Fibroblast of pulmonary artery (primary cell): ENCODE results near the gene FYCO1.

Source experiments
- DNase-seq: peaks from one replicate; pipeline ENCODE4 v3.0.0-alpha.2; 2010; ENCODE audit warnings: low read depth
- H3K4me3 ChIP-seq: replicated peaks from 2 replicates; pipeline ENCODE4 v1.5.1; 2011; ENCODE audit warnings: low read depth, mild to moderate bottlenecking, control low read depth, low read length, moderate library complexity
- CTCF ChIP-seq: IDR thresholded peaks from 2 replicates; pipeline ENCODE4 v1.5.1; 2011; ENCODE audit warnings: mild to moderate bottlenecking, control low read depth, low read length, inconsistent platforms; ENCODE audit errors: missing control alignments

Gene FYCO1

GRCh38 chr3:45904931-45905330 lies 90.7 kb downstream of the FYCO1 start:
- no peak for TF ChIP-seq CTCF
- no peak overlapping the region for H3K4me3 ChIP-seq
- no peak for DNase-seq

- DNase-seq, result peak; percentile 32
- H3K4me3 ChIP-seq, result no peak overlapping the region
- no peak for TF ChIP-seq CTCF
These were observed 98.7 kb downstream of the FYCO1 start for GRCh38 chr3:45896956-45897355.

- no peak for DNase-seq
- H3K4me3 ChIP-seq, result no peak overlapping the region
- no peak for TF ChIP-seq CTCF
These were observed 99.7 kb downstream of the FYCO1 start for GRCh38 chr3:45895686-45896468.

GRCh38 chr3:45894015-45894414 lies 101.6 kb downstream of the FYCO1 start:
- no peak for DNase-seq
- no peak overlapping the region for H3K4me3 ChIP-seq
- TF ChIP-seq CTCF, result no peak

- no peak overlapping the region for H3K4me3 ChIP-seq
- DNase-seq, result no peak
- no peak for TF ChIP-seq CTCF
These were observed 103.5 kb downstream of the FYCO1 start for GRCh38 chr3:45892161-45892560.

- no peak for TF ChIP-seq CTCF
- DNase-seq, result no peak
- no peak overlapping the region for H3K4me3 ChIP-seq
These were observed 105.2 kb downstream of the FYCO1 start for GRCh38 chr3:45890405-45890804.

GRCh38 chr3:45889337-45889736 lies 106.3 kb downstream of the FYCO1 start:
- DNase-seq, result no peak
- H3K4me3 ChIP-seq, result no peak overlapping the region
- no peak for TF ChIP-seq CTCF
